SU-DHL-6 (cell line): ENCODE results near the gene CCDC170.

Experiments
- H2AFZ ChIP-seq: fragments of 200-600 bp; sonication (generic); 2 replicates; pipeline ENCODE4 v1.6.1; 2014; ENCODE audit warnings: low read depth, mild to moderate bottlenecking, moderate library complexity, mixed read lengths, antibody characterized with exemption, low read length; ENCODE audit not compliant: severe bottlenecking
- H3F3A ChIP-seq: fragments of 200-600 bp; shearing (Covaris generic); 2 replicates; pipeline ENCODE4 v1.6.0; 2016; ENCODE audit warnings: antibody characterized with exemption, mild to moderate bottlenecking; ENCODE audit not compliant: insufficient read depth
- H3K27ac ChIP-seq: fragments of 200-600 bp; sonication (generic); 2 replicates; pipeline ENCODE4 v1.5.1; 2016; ENCODE audit warnings: low read depth, mild to moderate bottlenecking, low read length, moderate library complexity, mixed read lengths
- H3K27me3 ChIP-seq: fragments of 200-600 bp; sonication (generic), shearing (Covaris generic); 2 replicates; pipeline ENCODE4 v1.6.0; 2014; ENCODE audit warnings: mild to moderate bottlenecking, low read length
- H3K36me3 ChIP-seq: fragments of 200-600 bp; sonication (generic); 2 replicates; pipeline ENCODE4 v1.6.1; 2014; ENCODE audit warnings: mild to moderate bottlenecking, low read length, mixed read lengths
- H3K4me2 ChIP-seq: fragments of 300-600, 200-600 bp; shearing (Covaris generic), sonication (generic); 2 replicates; pipeline ENCODE4 v1.6.0; 2014; ENCODE audit warnings: low read length, low read depth, mild to moderate bottlenecking; ENCODE audit not compliant: poor library complexity, severe bottlenecking
- H3K4me3 ChIP-seq: fragments of 200-600 bp; sonication (generic); 2 replicates; pipeline ENCODE4 v1.5.1; 2014; ENCODE audit warnings: antibody characterized with exemption, low read length, mild to moderate bottlenecking, mixed read lengths; ENCODE audit not compliant: insufficient read depth, poor library complexity, severe bottlenecking
- H3K79me2 ChIP-seq: fragments of 200-600 bp; sonication (generic); 2 replicates; pipeline ENCODE4 v1.6.1; 2014; ENCODE audit warnings: mild to moderate bottlenecking, low read length, moderate library complexity; ENCODE audit not compliant: insufficient read depth
- H3K9ac ChIP-seq: fragments of 200-600 bp; sonication (generic); 2 replicates; pipeline ENCODE4 v1.7.0; 2014; ENCODE audit warnings: mild to moderate bottlenecking, low read length
- H3K9me2 ChIP-seq: fragments of 200-600 bp; sonication (generic); replicated peaks from 2 replicates; pipeline ENCODE4 v1.6.1; 2014; ENCODE audit warnings: low read length; ENCODE audit not compliant: insufficient read depth
- H3K9me3 ChIP-seq: fragments of 200-600 bp; sonication (generic); 2 replicates; pipeline ENCODE4 v1.6.1; 2014; ENCODE audit warnings: low read length, mixed read lengths; ENCODE audit not compliant: insufficient read depth
- H4K20me1 ChIP-seq: fragments of 200-600 bp; sonication (generic); 2 replicates; pipeline ENCODE4 v1.6.1; 2014; ENCODE audit warnings: low read depth, mild to moderate bottlenecking, antibody characterized with exemption, low read length, moderate library complexity, mixed read lengths
- CTCF ChIP-seq: fragments of 200-600 bp; sonication (generic); IDR thresholded peaks from one replicate; pipeline ENCODE4 v1.5.1; 2017; ENCODE audit warnings: antibody characterized with exemption, mild to moderate bottlenecking, low read length, moderate library complexity; ENCODE audit not compliant: insufficient read depth, poor library complexity, severe bottlenecking
- EZH2phosphoT487 ChIP-seq: fragments of 200-600 bp; sonication (generic), shearing (Covaris generic); conservative IDR thresholded peaks from 2 replicates; pipeline ENCODE4 v1.6.1; 2018; ENCODE audit warnings: mild to moderate bottlenecking, antibody characterized with exemption, low read length, moderate library complexity, mixed read lengths

Gene CCDC170

DNA sequence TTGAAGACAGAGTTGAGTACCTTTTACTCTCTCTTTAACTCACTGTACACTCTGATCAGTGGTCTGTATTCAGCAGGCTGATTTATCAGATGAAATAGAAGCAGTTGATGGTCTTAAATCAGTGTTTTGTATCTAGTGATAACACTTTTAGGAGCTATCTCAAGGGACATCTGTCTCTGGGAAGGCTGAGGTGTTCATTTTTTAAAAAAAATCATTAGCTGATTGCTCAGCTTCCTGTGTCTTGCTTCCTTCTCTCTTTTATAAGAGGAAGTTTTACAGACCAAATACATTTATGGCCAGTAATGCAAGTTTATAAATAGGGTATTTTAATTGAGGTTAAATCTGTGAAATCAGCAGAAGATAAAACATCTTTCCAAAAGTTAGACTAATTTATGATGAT is 12.0 kb upstream of the CCDC170 start:
- no peak overlapping the region for H2AFZ ChIP-seq
- H3K4me2 ChIP-seq, result no peak overlapping the region
- H3K9ac ChIP-seq, result no peak overlapping the region; the same call in 1 of the 2 replicates
- H3F3A ChIP-seq, result no peaks in the 10 kb centered on the region
- H3K9me3 ChIP-seq, result no peaks in the 10 kb centered on the region
- H4K20me1 ChIP-seq, result no peaks in the 10 kb centered on the region
- H3K27me3 ChIP-seq, result no peaks in the 10 kb centered on the region
- H3K36me3 ChIP-seq, result no peaks in the 10 kb centered on the region
- no peak for TF ChIP-seq CTCF
- no peaks in the 10 kb centered on the region for H3K9me2 ChIP-seq
- H3K4me3 ChIP-seq, result no peak overlapping the region
- no peaks in the 10 kb centered on the region for H3K79me2 ChIP-seq
- H3K27ac ChIP-seq, result no peak overlapping the region

GRCh38 chr6:151482290-151482689 is 11.5 kb upstream of the CCDC170 start:
- H3K9me3 ChIP-seq, result no peaks in the 10 kb centered on the region
- H3K4me2 ChIP-seq, result no peak overlapping the region
- no peaks in the 10 kb centered on the region for H3K36me3 ChIP-seq
- no peak overlapping the region for H3K4me3 ChIP-seq
- H3K27ac ChIP-seq, result no peak overlapping the region
- H3K79me2 ChIP-seq, result no peaks in the 10 kb centered on the region
- H4K20me1 ChIP-seq, result no peaks in the 10 kb centered on the region
- H3K9me2 ChIP-seq, result no peaks in the 10 kb centered on the region
- no peak overlapping the region for H2AFZ ChIP-seq
- TF ChIP-seq CTCF (no peak), EZH2phosphoT487 (no peak)
- no peak overlapping the region for H3K9ac ChIP-seq
- no peaks in the 10 kb centered on the region for H3K27me3 ChIP-seq
- no peaks in the 10 kb centered on the region for H3F3A ChIP-seq

DNA sequence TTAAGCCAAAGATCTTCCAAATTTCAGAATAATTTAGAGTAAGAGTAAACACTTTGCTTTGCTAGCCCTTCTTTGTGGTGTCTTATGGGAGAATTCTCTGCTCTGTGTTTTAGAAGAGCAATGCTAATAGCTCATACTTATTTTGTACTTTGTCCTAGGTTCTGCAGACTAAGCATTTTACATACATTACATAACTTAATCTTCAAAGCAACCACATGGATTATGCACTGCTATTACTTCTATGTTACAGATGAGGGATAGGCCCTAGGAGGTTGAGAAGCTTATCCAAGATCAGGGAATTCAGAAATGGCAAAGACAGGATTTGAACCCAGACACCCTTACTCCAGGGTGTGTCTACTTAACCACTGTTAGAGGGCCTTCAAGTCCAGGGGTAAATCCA is 9.8 kb upstream of the CCDC170 start:
- Histone ChIP-seq H3K79me2 (no peaks in the 10 kb centered on the region), H3K9ac (no peak overlapping the region), H3K4me3 (no peak overlapping the region), H4K20me1 (no peaks in the 10 kb centered on the region), H3K27ac (no peak overlapping the region), H3K9me2 (no peaks in the 10 kb centered on the region), H2AFZ (no peak overlapping the region), H3F3A (no peaks in the 10 kb centered on the region), H3K4me2 (no peak overlapping the region), H3K9me3 (no peaks in the 10 kb centered on the region), H3K36me3 (no peaks in the 10 kb centered on the region), H3K27me3 (no peaks in the 10 kb centered on the region)
- no peak for TF ChIP-seq EZH2phosphoT487
- no peak for TF ChIP-seq CTCF

DNA sequence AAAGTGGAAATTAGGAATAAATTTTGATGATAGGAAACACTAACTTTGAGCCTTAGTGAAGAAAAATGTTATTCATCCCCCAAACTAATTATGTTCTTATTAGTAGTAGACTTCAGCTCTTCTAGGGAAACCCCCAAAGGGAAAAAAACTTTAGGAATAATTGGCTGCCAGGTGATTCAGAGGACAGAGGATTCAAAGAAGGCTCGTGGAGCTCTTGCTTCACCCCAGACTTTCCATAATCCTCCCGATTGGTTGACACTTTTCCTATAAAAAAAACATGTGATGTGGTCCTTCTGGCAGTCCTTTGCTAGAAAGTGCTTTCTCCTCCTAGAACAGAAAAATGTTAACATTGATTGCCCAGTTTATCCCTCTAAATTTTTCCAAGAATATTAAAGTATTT is 5.6 kb upstream of the CCDC170 start:
- H3K4me2 ChIP-seq, result no peak overlapping the region
- no peaks in the 10 kb centered on the region for H3F3A ChIP-seq
- H2AFZ ChIP-seq, result no peak overlapping the region
- H3K9me2 ChIP-seq, result no peaks in the 10 kb centered on the region
- no peaks in the 10 kb centered on the region for H4K20me1 ChIP-seq
- no peak overlapping the region for H3K4me3 ChIP-seq
- H3K79me2 ChIP-seq, result no peaks in the 10 kb centered on the region
- no peaks in the 10 kb centered on the region for H3K9me3 ChIP-seq
- no peaks in the 10 kb centered on the region for H3K27me3 ChIP-seq
- H3K36me3 ChIP-seq, result no peaks in the 10 kb centered on the region
- TF ChIP-seq CTCF, result no peak
- no peak for TF ChIP-seq EZH2phosphoT487
- H3K27ac ChIP-seq, result no peak overlapping the region
- H3K9ac ChIP-seq, result no peak overlapping the region
